HepG2 (cell line): Measurements from ENCODE around the gene LSM10. TPM values are rescaled to one million over a fixed set of nuclear protein-coding genes. Genes with fewer than 3 reads are reported as not detected.

Source experiments
- ATAC-seq: fragments of 200-7000 bp; cut with Tn5 transposase; 3 replicates; pipeline ENCODE4 v1.9.1; 2020; ENCODE audit warnings: mild to moderate bottlenecking, moderate library complexity
- BruUV-seq: library from RNA; stranded (reverse); fragments of 400-500 nt; replicated peaks from 2 replicates; lab custom pipeline; 2021; lab: Mats Ljungman, UMichigan
- CTCF ChIA-PET: fragments of 300-600 bp; formaldehyde crosslinking; extraction: SDS; loops from one replicate; lab custom pipeline; 2021; ENCODE audit warnings: low total read pairs, inconsistent platforms, low intra/inter-chr PET ratio; lab: Yijun Ruan, JAX
- POLR2A ChIA-PET: fragments of 350-600 bp; sonication (Branson Sonifier 250); formaldehyde crosslinking; loops from one replicate; lab custom pipeline; 2020; ENCODE audit warnings: antibody characterized with exemption, inconsistent platforms; lab: Yijun Ruan, JAX
- DNase-seq: peaks from one replicate; pipeline ENCODE4 v3.0.0-alpha.2; 2015; ENCODE audit warnings: low spot score
- FAIRE-seq: peaks from 3 replicates; lab custom pipeline; 2011; peaks lifted over from hg19 to GRCh38; lab: Jason Lieb, UNC
- H2AFZ ChIP-seq: one replicate; pipeline ENCODE4 v1.6.1; 2011; ENCODE audit warnings: low read length, inconsistent platforms
- H3K27ac ChIP-seq: fragments of 300-600 bp; 3 replicates; pipeline ENCODE4 v1.8.0; 2011; ENCODE audit warnings: mixed run types, mild to moderate bottlenecking, mixed read lengths, low read length, inconsistent platforms; ENCODE audit not compliant: insufficient read depth; ENCODE audit errors: extremely low read length
- H3K27me3 ChIP-seq, 2 experiments: fragments of 200-600 bp in 1 of 2; 2 replicates in 1 of 2; 3 replicates in 1 of 2; pipeline versions ENCODE4 v1.6.0 to v1.8.0; 2011; ENCODE audit warnings: low read length in 2 of 2, mild to moderate bottlenecking in 2 of 2, moderate library complexity in 2 of 2, inconsistent platforms in 1 of 2; ENCODE audit not compliant: insufficient read depth in 2 of 2, control insufficient read depth in 1 of 2
- H3K36me3 ChIP-seq, 2 experiments: fragments of 200-600 bp in 1 of 2; replicated peaks in 1 of 2; 2 replicates in 1 of 2; 3 replicates in 1 of 2; pipeline versions ENCODE4 v1.5.1 to v1.8.0; 2011; ENCODE audit warnings: low read length in 2 of 2, inconsistent platforms in 1 of 2; ENCODE audit not compliant: insufficient read depth in 2 of 2, control insufficient read depth in 1 of 2
- H3K4me1 ChIP-seq: 2 replicates; pipeline ENCODE4 v1.5.1; 2012; ENCODE audit warnings: low read length, inconsistent platforms; ENCODE audit not compliant: insufficient read depth
- H3K4me2 ChIP-seq: 2 replicates; pipeline ENCODE4 v1.6.0; 2011; ENCODE audit warnings: low read depth, low read length, inconsistent platforms
- H3K4me3 ChIP-seq, 3 experiments: fragments of 200-600 bp in 1 of 3; sonication (generic), shearing (Covaris generic) in 1 of 3; replicated peaks in 1 of 3; 2 replicates each; pipeline ENCODE4 v1.5.1; 2011 to 2016; ENCODE audit warnings: low read length in 3 of 3, inconsistent platforms in 2 of 3, low read depth in 2 of 3, mild to moderate bottlenecking in 2 of 3, control low read depth in 1 of 3, mixed read lengths in 1 of 3; ENCODE audit not compliant: insufficient read depth in 1 of 3
- H3K79me2 ChIP-seq: one replicate; pipeline ENCODE4 v1.6.1; 2011; ENCODE audit warnings: low read length, inconsistent platforms; ENCODE audit not compliant: insufficient read depth
- H3K9ac ChIP-seq: 2 replicates; pipeline ENCODE4 v1.6.0; 2011; ENCODE audit warnings: mild to moderate bottlenecking, low read depth, low read length, inconsistent platforms; ENCODE audit not compliant: insufficient read depth
- H3K9me3 ChIP-seq: 2 replicates; pipeline ENCODE4 v1.5.1; 2012; ENCODE audit warnings: mild to moderate bottlenecking, low read length
- H4K20me1 ChIP-seq: 2 replicates; pipeline ENCODE4 v1.6.0; 2011; ENCODE audit warnings: inconsistent platforms, mild to moderate bottlenecking, low read length, moderate library complexity; ENCODE audit not compliant: insufficient read depth
- CC2D1A ChIP-seq: sonication (generic); formaldehyde crosslinking; IDR thresholded peaks from 2 replicates; pipeline ENCODE4 v1.8.1; 2023; ENCODE audit warnings: mild to moderate bottlenecking, missing genetic modification reagents
- GPN1 ChIP-seq: sonication (generic); formaldehyde crosslinking; IDR thresholded peaks from 2 replicates; pipeline ENCODE4 v1.5.1; 2020; ENCODE audit warnings: missing genetic modification reagents, borderline replicate concordance
- KDM3A ChIP-seq: IDR thresholded peaks from 2 replicates; pipeline ENCODE4 v1.6.1; 2018; ENCODE audit warnings: low read depth, missing compliant biosample characterization
- NKX3-1 ChIP-seq: sonication (generic); formaldehyde crosslinking; IDR thresholded peaks from 2 replicates; pipeline ENCODE4 v1.5.0; 2020; ENCODE audit warnings: missing genetic modification reagents
- RFX5 ChIP-seq: IDR thresholded peaks from 2 replicates; pipeline ENCODE4 v1.6.1; 2011; ENCODE audit warnings: low read depth, low read length, improper control_type of control experiment
- ZBTB37 ChIP-seq: sonication (generic); formaldehyde crosslinking; IDR thresholded peaks from 2 replicates; pipeline ENCODE4 v1.4.0; 2020; ENCODE audit warnings: mild to moderate bottlenecking, missing genetic modification reagents
- ZNF180 ChIP-seq: sonication (generic); formaldehyde crosslinking; IDR thresholded peaks from 2 replicates; pipeline ENCODE4 v1.4.0; 2020; ENCODE audit warnings: low read depth, missing genetic modification reagents, borderline replicate concordance
- ZNF446 ChIP-seq: sonication (generic); formaldehyde crosslinking; IDR thresholded peaks from 2 replicates; pipeline ENCODE4 v1.5.0; 2020; ENCODE audit warnings: mild to moderate bottlenecking, missing genetic modification reagents
- ZNF644 ChIP-seq: IDR thresholded peaks from 2 replicates; pipeline ENCODE4 v1.6.1; 2016; ENCODE audit warnings: low read depth
- ZNF713 ChIP-seq: sonication (generic); formaldehyde crosslinking; IDR thresholded peaks from 2 replicates; pipeline ENCODE4 v1.4.0; 2020; ENCODE audit warnings: mild to moderate bottlenecking, missing genetic modification reagents
- ZSCAN25 ChIP-seq: sonication (generic); formaldehyde crosslinking; IDR thresholded peaks from 2 replicates; pipeline ENCODE4 v1.8.0; 2022; ENCODE audit warnings: mild to moderate bottlenecking, missing genetic modification reagents
- WGBS: methylation state at CpG from one replicate; pipeline ENCODE4 v1.1.6; 2017; ENCODE audit warnings: low lambda C conversion rate; 5-methylcytosine and 5-hydroxymethylcytosine counted together
- in situ Hi-C: cut with HindIII; loops from 2 replicates; pipeline ENCODE4 v1.10.0; 2017; ENCODE audit warnings: low pct_unique_long_range_greater_than_20kb; ENCODE audit not compliant: extremely low pct_ligation_motif_present
- intact Hi-C: fragments of 100-400 bp; cut with micrococcal nuclease; formaldehyde crosslinking; loops from one replicate; pipeline ENCODE4 v1.10.0; 2022; ENCODE audit not compliant: unreplicated experiment
- polyA plus RNA-seq, 8 experiments: library from polyadenylated mRNA; depleted of rRNA in 3 of 8; stranded (reverse) in 7 of 8; unstranded in 1 of 8; fragments of >200 nt; fragmentation: Illumina TruSeq in 4 of 8; extraction: Trizol in 4 of 8; gene quantifications; 2 replicates each; pipeline versions ENCODE4 v1.2.1 to v1.2.3, GENCODE V29; 2011 to 2016; ENCODE audit warnings: low read depth in 4 of 8, missing spikeins in 1 of 8, mixed read lengths in 1 of 8; ENCODE audit not compliant: insufficient read depth in 1 of 8
- total RNA-seq, 5 experiments: library from RNA; depleted of rRNA; stranded (reverse); fragments of >200 nt; fragmentation: Illumina TruSeq; extraction: Trizol; gene quantifications; 2 replicates each; pipeline ENCODE4 v1.2.3, GENCODE V29; 2016; ENCODE audit warnings: low read depth in 1 of 5
- TF ChIP-seq, protein P1 (sequence below): sonication (generic); formaldehyde crosslinking; IDR thresholded peaks from 2 replicates; pipeline ENCODE4 v1.5.0; 2020; ENCODE audit warnings: mild to moderate bottlenecking, missing genetic modification reagents
- TF ChIP-seq, protein P2 (sequence below): sonication (generic); formaldehyde crosslinking; IDR thresholded peaks from 2 replicates; pipeline ENCODE4 v1.4.0; 2020; ENCODE audit warnings: missing genetic modification reagents

LSM10 gene
- total and polyA plus RNA-seq, 2 of the 13 experiments (the other 11 are each of a cell fraction or from before 2014, with no cell fraction given) = 14.0 to 52.0 TPM

- no peak for TF ChIP-seq ZNF446 (CRISPR knock-in tag)
- no peak for TF ChIP-seq NKX3-1 (CRISPR knock-in tag)
Measured at GRCh38 chr1:36396359-36396758, 1.3 kb downstream of the LSM10 start (continued).

DNA sequence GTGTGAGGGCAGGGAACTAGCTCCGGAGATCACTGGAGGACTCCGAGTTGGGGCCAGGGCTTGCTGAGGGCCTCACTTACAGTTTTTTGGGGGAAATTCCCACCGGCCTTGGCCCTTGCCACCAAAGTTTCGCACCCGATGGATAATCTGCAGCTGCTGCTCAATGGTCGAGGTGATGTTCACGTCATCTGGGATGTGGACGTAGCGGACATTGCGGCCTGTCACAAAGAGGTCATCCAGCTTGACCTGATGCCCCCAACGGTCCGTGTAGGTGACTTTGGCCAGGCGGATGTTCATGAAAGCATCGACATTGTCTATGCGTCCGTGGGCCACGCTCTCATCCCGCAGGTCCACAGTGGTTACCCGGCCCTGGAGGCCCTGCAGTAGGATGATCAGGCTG lies 4.0 kb downstream of the LSM10 start:
- POLR2A ChIA-PET = no interaction called here
- Histone ChIP-seq H3K27me3 (no peaks in the 10 kb centered on the region; a peak in 1 of 5 replicates), H3K9ac (no peak overlapping the region), H3K36me3 (peaks cover 5 to 29% of the 10 kb centered on the region in 2 experiments; a peak in 4 of 5 replicates), H3K4me3 (no peak overlapping the region), H3K79me2 (peaks cover 15% of the 10 kb centered on the region), H3K4me2 (no peak overlapping the region), H3K27ac (no peak overlapping the region), H4K20me1 (no peaks in the 10 kb centered on the region), H3K4me1 (peaks cover 17% of the 10 kb centered on the region), H2AFZ (no peak overlapping the region), H3K9me3 (no peaks in the 10 kb centered on the region)
- BruUV-seq = no TSS peak
- DNase-seq (no peak), FAIRE-seq (no peak), ATAC-seq (no peak)
- CTCF ChIA-PET = no interaction called here
- in situ Hi-C loops (no loop called here), intact Hi-C loops (no loop called here)
- TF ChIP-seq CC2D1A (CRISPR knock-in tag) = no peak
- TF ChIP-seq ZNF713 (CRISPR knock-in tag) = no peak
- no peak for TF ChIP-seq ZNF644
- no peak for TF ChIP-seq ZSCAN25
- TF ChIP-seq KDM3A (CRISPR knock-in tag) = no peak
- TF ChIP-seq, protein P1, sequence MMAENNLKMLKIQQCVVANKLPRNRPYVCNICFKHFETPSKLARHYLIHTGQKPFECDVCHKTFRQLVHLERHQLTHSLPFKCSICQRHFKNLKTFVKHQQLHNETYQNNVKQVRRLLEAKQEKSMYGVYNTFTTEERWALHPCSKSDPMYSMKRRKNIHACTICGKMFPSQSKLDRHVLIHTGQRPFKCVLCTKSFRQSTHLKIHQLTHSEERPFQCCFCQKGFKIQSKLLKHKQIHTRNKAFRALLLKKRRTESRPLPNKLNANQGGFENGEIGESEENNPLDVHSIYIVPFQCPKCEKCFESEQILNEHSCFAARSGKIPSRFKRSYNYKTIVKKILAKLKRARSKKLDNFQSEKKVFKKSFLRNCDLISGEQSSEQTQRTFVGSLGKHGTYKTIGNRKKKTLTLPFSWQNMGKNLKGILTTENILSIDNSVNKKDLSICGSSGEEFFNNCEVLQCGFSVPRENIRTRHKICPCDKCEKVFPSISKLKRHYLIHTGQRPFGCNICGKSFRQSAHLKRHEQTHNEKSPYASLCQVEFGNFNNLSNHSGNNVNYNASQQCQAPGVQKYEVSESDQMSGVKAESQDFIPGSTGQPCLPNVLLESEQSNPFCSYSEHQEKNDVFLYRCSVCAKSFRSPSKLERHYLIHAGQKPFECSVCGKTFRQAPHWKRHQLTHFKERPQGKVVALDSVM = no peak
- TF ChIP-seq GPN1 (CRISPR knock-in tag) = no peak
- TF ChIP-seq ZNF180 (CRISPR knock-in tag) = no peak
- TF ChIP-seq ZBTB37 (CRISPR knock-in tag) = no peak
- TF ChIP-seq RFX5 = no peak
- TF ChIP-seq, protein P2, sequence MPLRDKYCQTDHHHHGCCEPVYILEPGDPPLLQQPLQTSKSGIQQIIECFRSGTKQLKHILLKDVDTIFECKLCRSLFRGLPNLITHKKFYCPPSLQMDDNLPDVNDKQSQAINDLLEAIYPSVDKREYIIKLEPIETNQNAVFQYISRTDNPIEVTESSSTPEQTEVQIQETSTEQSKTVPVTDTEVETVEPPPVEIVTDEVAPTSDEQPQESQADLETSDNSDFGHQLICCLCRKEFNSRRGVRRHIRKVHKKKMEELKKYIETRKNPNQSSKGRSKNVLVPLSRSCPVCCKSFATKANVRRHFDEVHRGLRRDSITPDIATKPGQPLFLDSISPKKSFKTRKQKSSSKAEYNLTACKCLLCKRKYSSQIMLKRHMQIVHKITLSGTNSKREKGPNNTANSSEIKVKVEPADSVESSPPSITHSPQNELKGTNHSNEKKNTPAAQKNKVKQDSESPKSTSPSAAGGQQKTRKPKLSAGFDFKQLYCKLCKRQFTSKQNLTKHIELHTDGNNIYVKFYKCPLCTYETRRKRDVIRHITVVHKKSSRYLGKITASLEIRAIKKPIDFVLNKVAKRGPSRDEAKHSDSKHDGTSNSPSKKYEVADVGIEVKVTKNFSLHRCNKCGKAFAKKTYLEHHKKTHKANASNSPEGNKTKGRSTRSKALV (CRISPR knock-in tag) = no peak
- WGBS = 100% methylated on average over 5 of the region's 19 CpGs
